Colonic mucosa (tissue), 4 donors: ENCODE data around the gene TMEM9. TPM values are rescaled to one million over a fixed set of nuclear protein-coding genes. Genes with fewer than 3 reads are reported as not detected.
A peak's percentile ranks its signal among the peaks of the same experiment; 100 is the strongest.

Experiments
- DNase-seq: peaks from one replicate; pipeline ENCODE4 v3.0.0-alpha.2; 2020
- H3K27ac ChIP-seq: fragments of 200-600 bp; one replicate; pipeline ENCODE4 v1.8.0; 2021
- H3K27me3 ChIP-seq: fragments of 200-600 bp; one replicate; pipeline ENCODE4 v1.8.0; 2021
- H3K36me3 ChIP-seq: fragments of 200-600 bp; one replicate; pipeline ENCODE4 v1.8.0; 2021
- H3K4me1 ChIP-seq: fragments of 200-600 bp; one replicate; pipeline ENCODE4 v1.8.0; 2021; ENCODE audit warnings: mild to moderate bottlenecking
- H3K4me3 ChIP-seq: fragments of 200-600 bp; one replicate; pipeline ENCODE4 v1.8.0; 2021
- H3K9ac ChIP-seq, 2 donors: one replicate each; pipeline ENCODE4 v1.7.0; 2013; ENCODE audit warnings: control low read depth in 2 of 2, low read depth in 2 of 2, low read length in 2 of 2
- H3K9me3 ChIP-seq: fragments of 200-600 bp; one replicate; pipeline ENCODE4 v1.8.0; 2021
- intact Hi-C: fragments of 100-400 bp; cut with DNase I; formaldehyde crosslinking; loops from one replicate; pipeline ENCODE4 v1.14.1; 2022
- total RNA-seq, 2 donors: library from RNA; stranded (reverse); fragmentation: NEBNext Ultra II Directional in 1 of 2; extraction: Animal tissue kit (Norgen Biotek cat#: 25700) in 1 of 2; gene quantifications; one replicate each; pipeline ENCODE4 v1.2.1, GENCODE V29; 2021
- TF ChIP-seq, protein P1 (sequence below): fragments of 200-600 bp; IDR thresholded peaks from one replicate; pipeline ENCODE4 v1.8.0; 2022; ENCODE audit warnings: antibody characterized with exemption, mild to moderate bottlenecking
- donor health status: healthy.
- donor health status: DM: no; HTN: no; CAD: no.
- donor health status: DM: no; HTN: no; CAD: no.

Gene TMEM9
- total RNA-seq, 2 donors from 2014 or later = 35.4 to 38.2 TPM

DNA sequence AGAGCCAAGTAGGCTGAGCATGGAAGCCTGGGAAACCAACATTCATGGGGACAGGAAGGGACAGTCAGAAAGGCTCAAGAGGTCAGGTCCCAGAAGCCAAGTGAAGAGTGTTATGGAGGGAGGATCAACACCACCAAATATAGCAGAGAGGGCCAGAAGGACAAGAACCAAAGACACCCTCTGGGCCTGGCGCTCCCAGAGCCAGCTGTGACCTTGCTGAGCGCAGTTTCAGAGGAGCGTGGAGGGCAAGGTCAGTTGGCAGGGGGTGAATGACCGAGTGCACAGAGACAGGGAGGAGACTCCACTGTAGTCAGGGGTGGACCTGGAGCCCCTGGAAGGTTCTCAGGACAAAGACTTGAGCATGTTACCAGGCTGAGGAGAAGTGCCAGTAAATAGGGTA, 22.9 kb downstream of the TMEM9 start:
- intact Hi-C loops = no loop called here
- Histone ChIP-seq H3K9me3 (no peaks in the 10 kb centered on the region), H3K9ac (no peak overlapping the region), H3K4me3 (no peak overlapping the region), H3K27ac (no peak overlapping the region), H3K27me3 (no peaks in the 10 kb centered on the region), H3K36me3 (no peaks in the 10 kb centered on the region), H3K4me1 (no peaks in the 10 kb centered on the region)
- no peak for DNase-seq
- TF ChIP-seq, protein P1, sequence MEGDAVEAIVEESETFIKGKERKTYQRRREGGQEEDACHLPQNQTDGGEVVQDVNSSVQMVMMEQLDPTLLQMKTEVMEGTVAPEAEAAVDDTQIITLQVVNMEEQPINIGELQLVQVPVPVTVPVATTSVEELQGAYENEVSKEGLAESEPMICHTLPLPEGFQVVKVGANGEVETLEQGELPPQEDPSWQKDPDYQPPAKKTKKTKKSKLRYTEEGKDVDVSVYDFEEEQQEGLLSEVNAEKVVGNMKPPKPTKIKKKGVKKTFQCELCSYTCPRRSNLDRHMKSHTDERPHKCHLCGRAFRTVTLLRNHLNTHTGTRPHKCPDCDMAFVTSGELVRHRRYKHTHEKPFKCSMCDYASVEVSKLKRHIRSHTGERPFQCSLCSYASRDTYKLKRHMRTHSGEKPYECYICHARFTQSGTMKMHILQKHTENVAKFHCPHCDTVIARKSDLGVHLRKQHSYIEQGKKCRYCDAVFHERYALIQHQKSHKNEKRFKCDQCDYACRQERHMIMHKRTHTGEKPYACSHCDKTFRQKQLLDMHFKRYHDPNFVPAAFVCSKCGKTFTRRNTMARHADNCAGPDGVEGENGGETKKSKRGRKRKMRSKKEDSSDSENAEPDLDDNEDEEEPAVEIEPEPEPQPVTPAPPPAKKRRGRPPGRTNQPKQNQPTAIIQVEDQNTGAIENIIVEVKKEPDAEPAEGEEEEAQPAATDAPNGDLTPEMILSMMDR = no peak

DNA sequence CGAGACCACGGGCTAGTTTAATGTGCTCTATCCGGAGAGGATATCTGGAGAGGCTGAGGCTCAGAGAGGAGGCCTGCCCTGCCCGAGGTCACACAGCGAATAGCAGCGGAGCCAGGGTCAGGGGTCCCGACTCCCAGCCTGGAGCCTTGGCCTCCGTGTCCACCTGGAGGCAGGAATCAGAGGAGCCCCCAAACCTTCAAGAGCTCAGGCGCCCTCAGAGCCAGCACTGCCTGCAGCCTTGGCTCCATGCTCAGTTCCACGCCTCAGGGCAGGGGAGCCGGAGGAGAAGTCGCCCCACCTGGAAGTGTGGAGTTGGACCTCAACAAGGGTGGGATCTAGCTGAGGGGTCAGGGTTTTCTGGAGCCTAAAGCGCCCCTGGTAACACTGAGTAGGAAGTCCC, 25.3 kb downstream of the TMEM9 start:
- intact Hi-C loops = no loop called here
- Histone ChIP-seq H3K4me1 (no peaks in the 10 kb centered on the region), H3K27me3 (no peaks in the 10 kb centered on the region), H3K27ac (no peak overlapping the region), H3K36me3 (no peaks in the 10 kb centered on the region), H3K9me3 (no peaks in the 10 kb centered on the region), H3K4me3 (no peak overlapping the region), H3K9ac (no peak overlapping the region)
- no peak for DNase-seq
- TF ChIP-seq, protein P1 = no peak

DNA sequence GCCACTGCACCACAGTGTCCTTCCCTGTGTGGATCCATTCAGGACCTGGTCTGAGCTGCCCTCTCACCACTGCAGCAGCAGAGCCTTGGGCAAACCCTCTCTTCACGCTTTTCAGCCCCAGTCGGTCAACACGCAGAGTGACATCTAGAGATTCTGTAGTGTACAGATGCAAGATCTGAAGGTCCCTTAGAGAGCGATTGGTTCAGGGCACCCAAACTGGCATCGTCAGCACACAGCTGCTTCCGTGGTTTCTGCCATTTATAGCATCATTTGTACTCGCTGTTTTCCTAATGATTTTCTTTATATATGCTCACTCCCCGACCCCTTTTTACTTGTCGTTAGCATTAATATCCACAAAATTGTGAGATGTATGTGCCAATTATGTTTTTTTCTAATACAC, 25.8 kb downstream of the TMEM9 start:
- Histone ChIP-seq H3K9ac (no peak overlapping the region), H3K4me3 (no peak overlapping the region), H3K4me1 (no peaks in the 10 kb centered on the region), H3K9me3 (no peaks in the 10 kb centered on the region), H3K36me3 (no peaks in the 10 kb centered on the region), H3K27me3 (no peaks in the 10 kb centered on the region), H3K27ac (no peak overlapping the region)
- DNase-seq = no peak
- TF ChIP-seq, protein P1 = no peak
- intact Hi-C loops = no loop called here

DNA sequence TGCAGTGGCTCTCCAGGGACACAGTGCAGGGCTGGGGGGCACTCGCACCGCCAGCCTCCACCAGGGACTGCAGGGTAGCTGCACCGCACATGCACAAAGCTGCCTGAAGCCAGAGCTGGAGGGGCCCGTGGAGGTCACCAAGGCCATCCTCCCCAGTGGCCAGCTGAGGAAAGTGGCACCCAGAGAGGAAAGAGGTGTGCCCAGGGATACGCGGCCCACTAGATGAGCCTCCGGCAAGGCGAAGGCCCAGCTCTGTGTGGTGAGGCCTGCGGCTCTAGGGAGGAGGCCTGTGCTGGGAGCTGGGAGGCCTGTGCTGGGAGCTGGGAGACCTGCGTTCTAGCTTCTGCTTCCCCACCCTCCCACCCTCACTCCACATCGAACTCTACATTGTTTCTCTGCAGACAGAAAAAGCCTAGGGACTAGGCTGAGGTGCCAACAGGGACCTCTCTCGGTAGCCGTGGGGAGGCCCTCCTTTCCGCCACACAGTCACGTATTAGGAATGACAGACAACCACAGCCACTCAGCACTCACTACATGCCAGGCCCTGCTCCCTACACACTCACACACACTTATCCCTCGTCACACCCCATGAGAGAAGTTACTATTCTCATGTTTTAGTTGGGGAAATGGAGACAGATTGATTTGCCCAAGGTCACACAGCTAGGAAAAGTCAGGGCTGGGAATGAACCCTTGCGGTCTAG, 26.4 kb downstream of the TMEM9 start:
- no peak overlapping the region for H3K4me3 ChIP-seq
- TF ChIP-seq, protein P1 = no peak
- H3K36me3 ChIP-seq = no peaks in the 10 kb centered on the region
- no peaks in the 10 kb centered on the region for H3K4me1 ChIP-seq
- intact Hi-C loops = no loop called here
- no peak for DNase-seq
- no peaks in the 10 kb centered on the region for H3K27me3 ChIP-seq
- H3K27ac ChIP-seq = no peak overlapping the region
- H3K9ac ChIP-seq = no peak overlapping the region
- no peaks in the 10 kb centered on the region for H3K9me3 ChIP-seq

DNA sequence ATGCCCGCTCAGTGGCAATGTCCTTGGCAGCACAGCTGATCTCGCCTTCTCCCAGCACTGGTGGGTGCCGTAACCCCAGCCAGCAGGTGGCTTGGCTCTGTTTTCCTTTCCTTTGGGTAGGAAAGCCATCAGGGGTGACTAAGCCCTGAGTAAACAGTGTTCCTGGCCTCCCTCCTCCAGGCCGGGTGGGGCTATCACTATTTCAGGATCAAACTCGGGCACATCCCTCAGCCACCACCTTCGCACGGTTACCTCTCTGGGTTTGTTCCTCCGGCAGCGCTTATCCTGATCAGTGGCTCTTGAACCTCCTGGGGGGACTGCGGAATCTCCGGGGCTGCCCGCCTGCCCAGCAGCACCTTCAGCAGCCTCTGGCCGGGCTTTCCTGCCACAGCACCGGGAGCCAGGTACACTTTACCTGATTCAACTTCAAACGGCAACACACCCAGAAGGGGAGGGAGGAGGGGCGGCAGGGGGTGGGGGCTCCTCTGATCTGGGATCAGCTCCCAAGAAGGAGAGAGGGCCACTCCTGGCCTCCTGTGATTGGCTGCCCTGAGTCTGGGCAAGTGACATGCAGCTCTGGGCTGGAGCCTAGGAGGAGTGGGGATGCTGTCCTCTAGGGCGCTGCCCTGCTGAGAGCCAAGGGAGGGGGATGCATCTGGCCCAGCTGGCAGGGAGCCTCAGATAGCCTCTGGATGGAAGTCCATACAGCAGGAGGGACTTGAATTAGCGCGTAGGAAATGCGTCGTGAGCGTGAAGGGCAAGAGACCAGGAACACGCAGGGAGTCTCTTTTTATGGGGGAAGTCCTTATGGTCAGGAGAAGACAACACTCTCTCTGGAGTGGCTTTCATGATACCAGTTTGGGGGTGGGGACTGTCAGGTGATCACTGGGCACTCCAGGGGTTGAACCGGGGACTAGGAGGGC, 27.2 kb downstream of the TMEM9 start, which contains the start of gene ASCL5:
TSS of gene ASCL5 (minus strand) at position 353 of the 923 bp plus-strand sequence. CDS start 11,812 bp downstream, outside the sequence.
- intact Hi-C loops = no loop called here
- H3K27ac ChIP-seq = no peak within 1 kb of the TSS
- H3K9me3 ChIP-seq = no peaks in the 10 kb centered on the region
- no peak within 1 kb of the TSS for H3K9ac ChIP-seq
- no peaks in the 10 kb centered on the region for H3K4me1 ChIP-seq
- H3K27me3 ChIP-seq = no peaks in the 10 kb centered on the region
- H3K36me3 ChIP-seq = no peaks in the 10 kb centered on the region
- no peak within 1 kb of the TSS for H3K4me3 ChIP-seq
- TF ChIP-seq, protein P1 = no peak
- peak; percentile 70 for DNase-seq
